Gastroesophageal sphincter (tissue), 4 donors: ENCODE measurements around the gene CCNK. TPM values are rescaled to one million over a fixed set of nuclear protein-coding genes. Genes with fewer than 3 reads are reported as not detected.

ENCODE experiments used
- ATAC-seq: fragments of 150-250 bp; one replicate; pipeline ENCODE4 v1.9.1; 2016; ENCODE audit warnings: mild to moderate bottlenecking, moderate library complexity
- H3K27ac ChIP-seq, 4 donors: fragments of 200-600 bp; sonication (generic) in 3 of 4; 1 replicate in 3 of 4; 2 replicates in 1 of 4; pipeline ENCODE4 v1.5.1; 2016 to 2019
- H3K27me3 ChIP-seq: fragments of 200-600 bp; sonication (generic); one replicate; pipeline ENCODE4 v1.5.1; 2019
- H3K36me3 ChIP-seq, 2 donors: fragments of 200-600 bp; sonication (generic); one replicate each; pipeline ENCODE4 v1.5.1; 2019; ENCODE audit warnings: control low read depth in 1 of 2
- H3K4me1 ChIP-seq, 3 donors: fragments of 200-600 bp; sonication (generic); 1 replicate in 2 of 3; 2 replicates in 1 of 3; pipeline ENCODE4 v1.5.1; 2016 to 2019; ENCODE audit warnings: control low read depth in 2 of 3
- H3K4me3 ChIP-seq, 2 donors: fragments of 200-600 bp; sonication (generic); one replicate each; pipeline ENCODE4 v1.5.1; 2019; ENCODE audit warnings: mild to moderate bottlenecking in 1 of 2, moderate library complexity in 1 of 2
- H3K9me3 ChIP-seq, 3 donors: fragments of 200-600 bp; sonication (generic); one replicate each; pipeline ENCODE4 v1.5.1; 2017 to 2019; ENCODE audit warnings: control low read depth in 2 of 3
- CTCF ChIP-seq, 4 experiments: fragments of 200-600 bp in 2 of 4; fragments of 450-650 bp in 2 of 4; sonication (generic) in 1 of 4; IDR thresholded peaks; one replicate each; pipeline ENCODE4 v1.5.1; 2017 to 2019; ENCODE audit warnings: antibody characterized with exemption in 4 of 4, mild to moderate bottlenecking in 2 of 4, moderate library complexity in 2 of 4
- EP300 ChIP-seq: sonication (generic); formaldehyde crosslinking; IDR thresholded peaks from one replicate; pipeline ENCODE4 v1.6.1; 2017; ENCODE audit warnings: antibody characterized with exemption, mild to moderate bottlenecking
- POLR2A ChIP-seq, 2 donors: fragments of 450-650 bp; IDR thresholded peaks; one replicate each; pipeline ENCODE4 v1.6.1; 2017; ENCODE audit warnings: antibody characterized with exemption in 2 of 2, mild to moderate bottlenecking in 2 of 2, moderate library complexity in 1 of 2
- POLR2AphosphoS5 ChIP-seq: sonication (generic); formaldehyde crosslinking; IDR thresholded peaks from one replicate; pipeline ENCODE4 v1.6.1; 2017; ENCODE audit warnings: antibody characterized with exemption
- WGBS, 2 donors: methylation state at CpG; one replicate each; pipeline ENCODE4 v1.1.5; 2018; ENCODE audit warnings: low coverage in 1 of 2; 5-methylcytosine and 5-hydroxymethylcytosine counted together
- total RNA-seq, 4 donors: library from RNA; depleted of rRNA; stranded (reverse); fragments of >200 nt; gene quantifications; one replicate each; pipeline ENCODE4 v1.1.0, GENCODE V29; 2016

Gene CCNK
- total RNA-seq, 4 donors from 2014 or later = 17.1 to 26.8 (median 20.7) TPM

GRCh38 chr14:99539491-99539890, 58.3 kb downstream of the CCNK start:
- no peak for ATAC-seq
- TF ChIP-seq POLR2A (IDR thresholded peaks at IDR 0.05) = no peak
- TF ChIP-seq CTCF (IDR thresholded peaks at IDR 0.05) = no peak
- TF ChIP-seq POLR2AphosphoS5 = no peak
- TF ChIP-seq EP300 = no peak
- H3K27me3 ChIP-seq = no peaks in the 10 kb centered on the region
- H3K4me1 ChIP-seq = peaks cover 0 to 98% (median 36%) of the 10 kb centered on the region in 3 donors
- no peak overlapping the region for H3K4me3 ChIP-seq
- no peaks in the 10 kb centered on the region for H3K9me3 ChIP-seq
- WGBS, 2 donors = 31 to 46% methylated on average over 6 to 9 of the region's 9 CpGs
- H3K36me3 ChIP-seq = no peaks in the 10 kb centered on the region
- H3K27ac ChIP-seq = peak overlapping the region in 3 of 4 donors; percentile 40 to 82 (median 80)

- Histone ChIP-seq H3K4me3 (no peak overlapping the region), H3K27ac (peak overlapping the region in 3 of 4 donors; percentile 36 to 82 (median 80)), H3K27me3 (no peaks in the 10 kb centered on the region), H3K9me3 (no peaks in the 10 kb centered on the region), H3K36me3 (no peaks in the 10 kb centered on the region), H3K4me1 (peaks cover 0 to 98% (median 31%) of the 10 kb centered on the region in 3 donors)
- 67% methylated on average over 3 of the region's 15 CpGs; no CpG with 5 or more reads in 1 of the 2 donors for WGBS, 2 donors
- TF ChIP-seq CTCF (IDR thresholded peaks at IDR 0.05) (no peak), POLR2AphosphoS5 (no peak), POLR2A (IDR thresholded peaks at IDR 0.05) (no peak), EP300 (no peak)
- no peak for ATAC-seq
These were observed 59.2 kb downstream of the CCNK start for GRCh38 chr14:99540196-99541032.

GRCh38 chr14:99541211-99541610, 60.0 kb downstream of the CCNK start:
- Histone ChIP-seq H3K27me3 (no peaks in the 10 kb centered on the region), H3K4me1 (peaks cover 0 to 98% (median 30%) of the 10 kb centered on the region in 3 donors), H3K27ac (peak overlapping the region in 3 of 4 donors; percentile 36 to 82 (median 80)), H3K36me3 (no peaks in the 10 kb centered on the region), H3K4me3 (no peak overlapping the region), H3K9me3 (no peaks in the 10 kb centered on the region)
- WGBS, 2 donors = 96 to 100% methylated on average over 2 to 3 of the region's 10 CpGs
- ATAC-seq = no peak
- TF ChIP-seq CTCF (IDR thresholded peaks at IDR 0.05) (no peak), POLR2AphosphoS5 (no peak), EP300 (no peak), POLR2A (IDR thresholded peaks at IDR 0.05) (no peak)

- WGBS, 2 donors = 84 to 91% methylated on average over 5 to 10 of the region's 18 CpGs
- Histone ChIP-seq H3K27me3 (no peaks in the 10 kb centered on the region), H3K9me3 (no peaks in the 10 kb centered on the region), H3K36me3 (no peaks in the 10 kb centered on the region), H3K27ac (peak overlapping the region in 3 of 4 donors; percentile 6 to 82 (median 80)), H3K4me1 (peaks cover 0 to 98% (median 30%) of the 10 kb centered on the region in 3 donors), H3K4me3 (no peak overlapping the region)
- no peak for TF ChIP-seq POLR2A (IDR thresholded peaks at IDR 0.05)
- no peak for TF ChIP-seq POLR2AphosphoS5
- TF ChIP-seq EP300 = no peak
- no peak for TF ChIP-seq CTCF (IDR thresholded peaks at IDR 0.05)
- ATAC-seq = no peak
These were observed 60.7 kb downstream of the CCNK start for GRCh38 chr14:99541677-99542470.
